ENCODE data around the gene PRSS22. TPM values are rescaled to one million over a fixed set of nuclear protein-coding genes. Genes with fewer than 3 reads are reported as not detected.

Gene PRSS22
- total RNA-seq, 1 donor from 2014 or later, result not detected

- DNase-seq, result no peak
These were observed 24.0 kb upstream of the PRSS22 start for GRCh38 chr16:2881783-2882649.

- DNase-seq, result no peak
These were observed 22.0 kb upstream of the PRSS22 start for GRCh38 chr16:2879854-2880508.

GRCh38 chr16:2874912-2875362, 17.0 kb upstream of the PRSS22 start:
- DNase-seq, result peak; percentile 35

- DNase-seq, result no peak
These were observed 16.3 kb upstream of the PRSS22 start for GRCh38 chr16:2874032-2874911.

GRCh38 chr16:2871926-2872325, 14.0 kb upstream of the PRSS22 start:
- DNase-seq, result no peak

GRCh38 chr16:2867987-2868789, 10.2 kb upstream of the PRSS22 start:
- peak; percentile 93 for DNase-seq

- DNase-seq, result no peak
These were observed 9.7 kb upstream of the PRSS22 start for GRCh38 chr16:2867661-2867986.

- DNase-seq, result no peak
These were observed 8.5 kb upstream of the PRSS22 start for GRCh38 chr16:2866431-2866830.

- DNase-seq, result no peak
These were observed 7.7 kb upstream of the PRSS22 start for GRCh38 chr16:2865651-2866050.

GRCh38 chr16:2860826-2861567, 3.0 kb upstream of the PRSS22 start:
- DNase-seq, result no peak

GRCh38 chr16:2859686-2860265, 1.8 kb upstream of the PRSS22 start:
- DNase-seq, result no peak

- no peak for DNase-seq
These were observed 465 bp upstream of the PRSS22 start for GRCh38 chr16:2858245-2859025.

GRCh38 chr16:2856686-2857450, 1.1 kb downstream of the PRSS22 start:
- DNase-seq, result no peak

GRCh38 chr16:2856061-2856670, 1.8 kb downstream of the PRSS22 start:
- no peak for DNase-seq

GRCh38 chr16:2855536-2855935, 2.4 kb downstream of the PRSS22 start:
- no peak for DNase-seq

GRCh38 chr16:2854700-2855309, 3.2 kb downstream of the PRSS22 start:
- no peak for DNase-seq

- no peak for DNase-seq
These were observed 4.4 kb downstream of the PRSS22 start for GRCh38 chr16:2853531-2854073.

All from occipital lobe (tissue), 2 donors.